ENCODE results near the gene LRCH4. TPM values are rescaled to one million over a fixed set of nuclear protein-coding genes. Genes with fewer than 3 reads are reported as not detected.

LRCH4 gene
- total and polyA plus RNA-seq, 9 of the 15 experiments (the other 6 are each of a cell fraction or from before 2014, with no cell fraction given): 0.06 to 63.3 (median 15.0) TPM

- TF ChIP-seq ZNF407 (IDR thresholded peaks at IDR 0.05; ENCODE audit: low read depth) (no peak), GTF2E2 (tag; IDR thresholded peaks at IDR 0.05) (no peak), SPI1 (IDR thresholded peaks at IDR 0.05; ENCODE audit: borderline replicate concordance, low read depth, low read length) (peak; percentile 94), U2AF1 (optimal IDR thresholded peaks at IDR 0.05; ENCODE audit: low read depth, low read length) (no peak), ZBTB43 (CRISPR knock-in tag; IDR thresholded peaks at IDR 0.05) (no peak), KHSRP (IDR thresholded peaks at IDR 0.05) (no peak), ZNF609 (CRISPR knock-in tag; IDR thresholded peaks at IDR 0.05; ENCODE audit: borderline replicate concordance) (no peak), SMARCA4 (IDR thresholded peaks at IDR 0.05) (no peak), MXI1 (IDR thresholded peaks at IDR 0.05; ENCODE audit: low read depth, low read length) (no peak), HNRNPLL (IDR thresholded peaks at IDR 0.05; ENCODE audit: low read depth, low read length, poor library complexity, severe bottlenecking) (no peak), ZNF436 (CRISPR knock-in tag; IDR thresholded peaks at IDR 0.05) (no peak), ZNF561 (CRISPR knock-in tag; conservative IDR thresholded peaks at IDR 0.05) (no peak), MAZ (CRISPR knock-in tag; conservative IDR thresholded peaks at IDR 0.05 in 1 of 2, IDR thresholded peaks at IDR 0.05 in 1 of 2) (peak in 1 of 2 experiments; percentile 19; a peak in 1 of 4 replicates)
- TF ChIP-seq, protein P1, sequence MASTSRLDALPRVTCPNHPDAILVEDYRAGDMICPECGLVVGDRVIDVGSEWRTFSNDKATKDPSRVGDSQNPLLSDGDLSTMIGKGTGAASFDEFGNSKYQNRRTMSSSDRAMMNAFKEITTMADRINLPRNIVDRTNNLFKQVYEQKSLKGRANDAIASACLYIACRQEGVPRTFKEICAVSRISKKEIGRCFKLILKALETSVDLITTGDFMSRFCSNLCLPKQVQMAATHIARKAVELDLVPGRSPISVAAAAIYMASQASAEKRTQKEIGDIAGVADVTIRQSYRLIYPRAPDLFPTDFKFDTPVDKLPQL (IDR thresholded peaks at IDR 0.05; ENCODE audit: extremely low read depth, insufficient read length): no peak
These were observed 38.1 kb downstream of the LRCH4 start (continued) for GRCh38 chr7:100547872-100548271.

Data from K562 (cell line).